MCF 10A (cell line): Measurements from ENCODE around the gene NR4A1. TPM values are rescaled to one million over a fixed set of nuclear protein-coding genes. Genes with fewer than 3 reads are reported as not detected.

ENCODE experiments used
- BruUV-seq: library from RNA; stranded (reverse); fragments of 400-500 nt; replicated peaks from 2 replicates; lab custom pipeline; 2021; lab: Mats Ljungman, UMichigan
- CTCF ChIA-PET: fragments of 300-600 bp; sonication (Branson Sonifier 250); formaldehyde crosslinking; extraction: SDS; loops from one replicate; lab custom pipeline; 2021; ENCODE audit warnings: antibody characterized with exemption, inconsistent platforms; lab: Yijun Ruan, JAX
- POLR2A ChIA-PET: fragments of 300-600, 350-650 bp; sonication (Branson Sonifier 250); formaldehyde crosslinking; extraction: SDS; loops from one replicate; lab custom pipeline; 2020; ENCODE audit warnings: antibody characterized with exemption, inconsistent platforms; lab: Yijun Ruan, JAX
- DNase-seq: peaks from one replicate; pipeline ENCODE4 v3.0.0-alpha.2; 2018; ENCODE audit not compliant: unreplicated experiment
- H3K27ac Mint-ChIP-seq: one replicate; pipeline ENCODE4 v1.8.0; 2022; ENCODE audit warnings: mild to moderate bottlenecking, low read depth, mixed read lengths; ENCODE audit not compliant: unreplicated experiment
- H3K27me3 Mint-ChIP-seq: one replicate; pipeline ENCODE4 v1.8.0; 2022; ENCODE audit warnings: mixed read lengths; ENCODE audit not compliant: insufficient read depth, unreplicated experiment
- H3K36me3 Mint-ChIP-seq: one replicate; pipeline ENCODE4 v1.8.0; 2022; ENCODE audit warnings: mild to moderate bottlenecking, moderate library complexity, mixed read lengths; ENCODE audit not compliant: insufficient read depth, unreplicated experiment
- H3K4me1 Mint-ChIP-seq: one replicate; pipeline ENCODE4 v1.8.0; 2022; ENCODE audit warnings: mixed read lengths; ENCODE audit not compliant: insufficient read depth, unreplicated experiment
- H3K4me3 Mint-ChIP-seq: one replicate; pipeline ENCODE4 v1.8.0; 2022; ENCODE audit warnings: mild to moderate bottlenecking, moderate library complexity, mixed read lengths; ENCODE audit not compliant: unreplicated experiment
- H3K9me3 Mint-ChIP-seq: one replicate; pipeline ENCODE4 v1.8.0; 2022; ENCODE audit warnings: mixed read lengths; ENCODE audit not compliant: unreplicated experiment
- intact Hi-C: fragments of 100-400 bp; cut with micrococcal nuclease; formaldehyde crosslinking; loops from 2 replicates; pipeline ENCODE4 v1.14.1; 2022
- total RNA-seq: library from RNA; stranded (reverse); gene quantifications from 2 replicates; pipeline ENCODE4 v1.2.3, GENCODE V29; 2022
- TF ChIP-seq, protein P1 (sequence below): fragments of 200-600 bp; IDR thresholded peaks from one replicate; pipeline ENCODE4 v1.8.0; 2022; ENCODE audit warnings: antibody characterized with exemption, mild to moderate bottlenecking; ENCODE audit not compliant: unreplicated experiment

NR4A1 gene
- total RNA-seq, 1 experiment from 2014 or later: 2.9 TPM

DNA sequence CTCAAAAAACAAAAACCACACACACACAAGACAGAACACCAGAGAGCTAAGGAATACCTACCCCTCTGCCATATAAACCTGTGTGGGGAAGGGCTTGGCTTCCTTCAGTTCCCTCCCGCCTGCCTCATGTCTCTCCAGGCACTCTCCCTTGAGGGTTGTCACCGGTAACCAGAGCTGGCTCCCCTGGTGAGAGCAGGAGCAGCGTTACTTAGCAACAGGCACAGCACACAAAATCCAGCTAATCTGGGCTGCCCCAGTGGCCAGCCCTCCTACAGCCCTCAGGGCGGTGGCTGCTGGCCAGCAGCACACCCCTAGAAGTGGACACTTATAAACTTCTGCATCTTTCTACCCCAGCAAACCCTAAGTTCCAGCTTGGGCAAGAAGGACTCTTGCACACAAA lies 21.6 kb upstream of the NR4A1 start:
- intact Hi-C loops: no loop called here
- no peaks in the 10 kb centered on the region for H3K36me3 Mint-ChIP-seq
- TF ChIP-seq, protein P1, sequence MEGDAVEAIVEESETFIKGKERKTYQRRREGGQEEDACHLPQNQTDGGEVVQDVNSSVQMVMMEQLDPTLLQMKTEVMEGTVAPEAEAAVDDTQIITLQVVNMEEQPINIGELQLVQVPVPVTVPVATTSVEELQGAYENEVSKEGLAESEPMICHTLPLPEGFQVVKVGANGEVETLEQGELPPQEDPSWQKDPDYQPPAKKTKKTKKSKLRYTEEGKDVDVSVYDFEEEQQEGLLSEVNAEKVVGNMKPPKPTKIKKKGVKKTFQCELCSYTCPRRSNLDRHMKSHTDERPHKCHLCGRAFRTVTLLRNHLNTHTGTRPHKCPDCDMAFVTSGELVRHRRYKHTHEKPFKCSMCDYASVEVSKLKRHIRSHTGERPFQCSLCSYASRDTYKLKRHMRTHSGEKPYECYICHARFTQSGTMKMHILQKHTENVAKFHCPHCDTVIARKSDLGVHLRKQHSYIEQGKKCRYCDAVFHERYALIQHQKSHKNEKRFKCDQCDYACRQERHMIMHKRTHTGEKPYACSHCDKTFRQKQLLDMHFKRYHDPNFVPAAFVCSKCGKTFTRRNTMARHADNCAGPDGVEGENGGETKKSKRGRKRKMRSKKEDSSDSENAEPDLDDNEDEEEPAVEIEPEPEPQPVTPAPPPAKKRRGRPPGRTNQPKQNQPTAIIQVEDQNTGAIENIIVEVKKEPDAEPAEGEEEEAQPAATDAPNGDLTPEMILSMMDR: no peak
- peak; percentile 43 for DNase-seq
- no peaks in the 10 kb centered on the region for H3K27me3 Mint-ChIP-seq
- BruUV-seq: no TSS peak
- no peak overlapping the region for H3K4me3 Mint-ChIP-seq
- H3K9me3 Mint-ChIP-seq: no peaks in the 10 kb centered on the region
- ChIA-PET CTCF (interaction anchor here (0.5 to 17.1 kb wide), 5 partner anchors 15 to 977 kb away, joined by 3 to 560 read pairs (median 4); partner anchors contain the start of genes ATG101, EIF4B and SMIM41), POLR2A (interaction anchor here (0.6 to 1.2 kb wide), 2 partner anchors 21 to 42 kb away, joined by 3 to 5 read pairs; partner anchors contain the start of gene NR4A1)
- H3K27ac Mint-ChIP-seq: no peak overlapping the region
- H3K4me1 Mint-ChIP-seq: peaks cover 21% of the 10 kb centered on the region

DNA sequence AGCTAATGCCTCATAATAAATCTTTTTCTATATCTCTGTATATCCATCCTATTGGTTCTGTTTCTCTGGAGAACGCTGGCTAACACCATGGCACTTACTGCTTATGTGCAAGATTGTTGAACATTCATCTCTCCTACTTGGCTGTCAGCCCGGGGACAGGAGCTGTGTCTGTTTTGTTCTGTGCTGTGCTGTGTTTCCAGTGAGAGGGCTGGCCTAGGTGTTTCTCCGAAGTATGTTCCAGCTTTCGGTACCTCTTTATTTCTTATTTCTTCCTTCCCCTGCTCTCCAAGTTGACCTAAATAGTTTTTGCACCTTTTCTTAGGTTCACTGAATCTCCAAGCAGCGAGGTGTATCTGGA lies 18.8 kb upstream of the NR4A1 start:
- peak overlapping the region; percentile 83 for H3K27ac Mint-ChIP-seq
- intact Hi-C loops: no loop called here
- H3K4me1 Mint-ChIP-seq: peaks cover 10% of the 10 kb centered on the region
- TF ChIP-seq, protein P1: no peak
- peak overlapping the region; percentile 71 for H3K4me3 Mint-ChIP-seq
- BruUV-seq: TSS peak; percentile 72
- H3K9me3 Mint-ChIP-seq: no peaks in the 10 kb centered on the region
- ChIA-PET POLR2A (interaction anchor here (0.6 to 3.2 kb wide), 15 partner anchors 9 to 661 kb away, joined by 3 to 36 read pairs (median 4); partner anchors contain the start of genes ATG101, KRT6A and NR4A1), CTCF (interaction anchor here (0.5 to 17.1 kb wide), 11 partner anchors 8 to 1974 kb away, joined by 3 to 560 read pairs (median 5); partner anchors contain the start of genes ATG101, NR4A1 and SMIM41)
- H3K27me3 Mint-ChIP-seq: peaks cover 10% of the 10 kb centered on the region
- H3K36me3 Mint-ChIP-seq: no peaks in the 10 kb centered on the region
- DNase-seq: peak; percentile 39

DNA sequence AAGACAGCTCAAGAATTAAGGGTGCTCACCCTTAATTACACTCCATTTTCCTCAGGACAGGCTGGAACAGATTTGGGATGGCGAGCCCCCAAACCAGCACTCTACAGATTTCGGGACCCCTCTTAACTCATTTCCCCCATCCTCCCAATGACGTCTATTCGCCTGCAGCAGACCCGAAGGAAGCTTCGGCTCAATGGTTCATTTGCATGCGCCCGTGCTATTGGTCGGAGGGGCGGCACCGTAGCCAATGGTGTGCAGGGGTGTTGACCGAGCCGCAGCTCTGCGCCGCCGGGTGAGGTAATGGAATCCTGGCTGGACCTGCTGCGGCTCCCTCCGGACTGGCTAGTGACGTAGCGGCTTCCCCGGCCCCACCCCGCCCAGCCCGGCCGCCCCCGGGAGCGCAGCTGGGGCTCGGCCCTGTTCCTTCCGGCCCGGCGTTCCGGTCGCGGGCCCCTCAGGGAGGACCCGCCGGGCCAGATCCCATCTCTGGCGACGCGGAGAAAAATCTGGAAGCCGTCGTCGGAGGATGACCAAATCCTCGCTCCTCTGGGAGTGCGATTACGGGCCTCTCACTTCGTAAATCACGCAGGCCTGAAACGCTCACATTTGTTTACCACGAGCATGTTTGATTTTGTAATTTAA lies 18.3 kb upstream of the NR4A1 start:
- H3K27ac Mint-ChIP-seq: peak overlapping the region; percentile 83
- TF ChIP-seq, protein P1: no peak
- H3K4me3 Mint-ChIP-seq: peak overlapping the region; percentile 71
- DNase-seq: peak; percentile 95
- H3K27me3 Mint-ChIP-seq: peaks cover 10% of the 10 kb centered on the region
- no TSS peak for BruUV-seq
- no peaks in the 10 kb centered on the region for H3K36me3 Mint-ChIP-seq
- intact Hi-C loops: no loop called here
- H3K9me3 Mint-ChIP-seq: no peaks in the 10 kb centered on the region
- peaks cover 10% of the 10 kb centered on the region for H3K4me1 Mint-ChIP-seq
- CTCF ChIA-PET: interaction anchor here (0.5 to 17.1 kb wide), 11 partner anchors 9 to 1975 kb away, joined by 3 to 560 read pairs (median 5); partner anchors contain the start of genes ATG101, NR4A1 and SMIM41
- POLR2A ChIA-PET: interaction anchor here (0.6 to 3.2 kb wide), 14 partner anchors 9 to 661 kb away, joined by 3 to 36 read pairs (median 4); partner anchors contain the start of genes ATG101, KRT6A and NR4A1
